ENCODE data around the gene TOGARAM2.

DNA sequence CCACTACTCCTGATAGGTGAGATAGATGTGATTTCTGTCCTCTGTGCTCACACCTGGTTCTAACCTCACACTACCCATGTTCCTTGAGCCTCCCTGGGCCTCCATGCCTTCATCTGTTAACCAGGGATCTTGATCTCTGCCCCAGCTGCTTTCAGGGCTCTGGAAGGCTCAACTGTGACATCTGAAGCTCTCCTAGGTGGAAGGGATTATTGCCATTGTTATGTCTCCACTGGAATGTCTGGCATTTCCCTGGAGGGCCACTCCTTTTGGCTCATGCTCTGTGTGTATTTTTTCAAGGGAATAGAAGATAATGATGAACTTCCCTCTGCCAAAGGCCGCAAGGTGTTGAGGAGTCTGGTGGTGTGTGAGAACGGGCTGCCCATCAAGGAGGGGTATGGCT is 52.1 kb downstream of the TOGARAM2 start:
- TF ChIP-seq TARDBP (IDR thresholded peaks at IDR 0.05) (no peak), SUZ12 (IDR thresholded peaks at IDR 0.05) (no peak), L3MBTL2 (conservative IDR thresholded peaks at IDR 0.05) (no peak), LEF1 (IDR thresholded peaks at IDR 0.05; ENCODE audit: borderline replicate concordance) (no peak), SP1 (IDR thresholded peaks at IDR 0.05) (no peak)

All from HEK293T (cell line).